HG03571 (cell line): ENCODE measurements around the gene PHF5A.

Source experiments
- ATAC-seq: cut with Tn5 transposase; IDR thresholded peaks from one replicate; pipeline ENCODE4 v1.9.1; 2021; ENCODE audit not compliant: unreplicated experiment

The PHF5A gene

DNA sequence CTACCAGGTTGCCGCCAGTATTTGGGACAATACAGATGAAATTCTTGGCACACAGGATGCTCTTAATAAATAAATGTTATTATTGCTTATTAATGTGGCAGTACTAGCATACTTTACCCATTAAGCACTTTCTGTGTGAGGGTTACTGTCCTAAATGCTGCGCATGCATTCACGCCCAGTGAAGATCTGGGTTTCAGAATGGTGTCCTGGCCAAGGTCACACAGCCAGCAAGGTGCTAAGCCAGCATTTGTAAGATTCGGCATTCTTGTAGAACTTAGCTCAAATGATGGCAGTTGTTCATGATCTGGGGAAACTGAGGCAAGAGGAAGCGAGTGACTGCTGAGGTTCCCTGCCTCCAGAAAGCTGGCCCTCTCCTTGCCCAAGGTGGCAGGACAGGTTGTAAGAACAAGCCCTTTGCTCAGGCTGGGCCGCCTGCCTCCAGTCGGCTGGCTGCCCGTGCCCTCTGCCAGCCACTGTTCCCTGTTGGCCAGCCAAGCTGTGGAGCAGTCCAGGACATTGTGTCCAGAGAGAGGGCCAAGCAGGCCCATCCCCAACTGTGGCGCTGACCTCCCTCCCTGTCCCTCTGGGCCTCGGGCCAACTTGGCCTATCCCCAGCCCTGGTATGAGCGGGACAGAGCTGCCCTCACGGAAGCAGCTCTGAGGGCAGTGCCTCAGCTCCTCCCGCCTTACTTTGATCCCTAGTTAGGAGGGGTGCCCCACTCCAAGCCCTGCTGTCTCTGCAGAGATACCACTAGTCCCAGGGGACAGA lies 50.7 kb downstream of the PHF5A start:
- ATAC-seq: no peak

DNA sequence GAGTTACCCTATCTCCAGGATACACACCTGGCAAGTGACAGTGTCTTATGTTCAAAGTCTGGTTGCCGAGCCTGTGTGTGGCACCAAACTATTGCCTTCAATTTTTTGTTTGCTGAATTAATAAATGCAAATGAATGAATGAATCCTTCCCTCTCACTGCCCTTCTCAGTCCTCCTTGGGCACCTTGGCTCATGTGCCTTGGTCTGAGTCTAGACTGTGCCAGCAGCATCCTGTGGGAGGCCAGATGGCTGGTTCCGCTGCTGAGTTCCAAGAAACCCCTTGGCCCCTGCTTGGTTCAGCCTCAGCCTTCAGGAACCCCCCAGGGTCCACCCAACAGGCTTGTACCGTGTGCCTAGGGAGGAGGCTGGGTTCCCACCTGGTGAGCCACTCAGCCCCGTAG lies 52.9 kb downstream of the PHF5A start:
- ATAC-seq: no peak

DNA sequence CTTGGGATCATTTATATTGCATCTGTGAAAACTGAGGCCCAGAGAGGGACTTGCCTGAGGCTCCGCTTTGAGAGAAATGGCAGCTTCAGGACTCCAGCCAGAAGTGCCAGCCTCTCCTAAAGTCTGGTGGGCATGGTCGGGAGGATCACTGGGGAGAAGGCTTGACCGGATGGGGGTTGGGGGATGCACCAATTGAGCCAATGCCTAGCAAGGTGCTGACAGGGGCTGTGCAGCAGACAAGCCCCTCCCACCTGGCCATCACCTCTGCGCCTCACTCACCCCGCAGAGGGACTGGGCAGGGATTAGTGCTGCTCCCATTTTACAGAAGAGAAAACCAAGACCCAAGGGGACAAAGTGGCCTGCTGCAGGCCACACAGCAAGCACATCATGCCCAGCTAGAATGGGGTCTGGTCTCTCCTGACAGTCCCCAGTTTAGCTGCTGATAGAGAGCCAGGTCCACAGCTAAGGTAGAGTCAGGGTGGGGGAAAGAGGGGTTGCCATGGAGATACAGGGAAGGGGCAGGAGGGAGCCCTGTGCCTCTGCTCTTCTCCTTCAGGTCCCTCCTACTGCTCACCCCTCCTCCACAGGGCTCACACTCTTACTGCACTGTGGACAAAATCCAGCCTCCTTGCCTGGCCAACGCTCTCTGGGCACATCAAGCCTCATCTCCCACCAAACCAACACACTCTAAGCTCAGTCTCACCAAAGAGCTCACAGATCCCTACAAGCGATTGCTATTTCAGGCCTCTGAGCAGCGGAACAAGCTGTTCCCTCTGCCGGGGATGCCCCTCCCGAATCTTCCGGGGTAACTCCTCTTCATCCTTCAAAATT lies 57.3 kb downstream of the PHF5A start:
- ATAC-seq: no peak

DNA sequence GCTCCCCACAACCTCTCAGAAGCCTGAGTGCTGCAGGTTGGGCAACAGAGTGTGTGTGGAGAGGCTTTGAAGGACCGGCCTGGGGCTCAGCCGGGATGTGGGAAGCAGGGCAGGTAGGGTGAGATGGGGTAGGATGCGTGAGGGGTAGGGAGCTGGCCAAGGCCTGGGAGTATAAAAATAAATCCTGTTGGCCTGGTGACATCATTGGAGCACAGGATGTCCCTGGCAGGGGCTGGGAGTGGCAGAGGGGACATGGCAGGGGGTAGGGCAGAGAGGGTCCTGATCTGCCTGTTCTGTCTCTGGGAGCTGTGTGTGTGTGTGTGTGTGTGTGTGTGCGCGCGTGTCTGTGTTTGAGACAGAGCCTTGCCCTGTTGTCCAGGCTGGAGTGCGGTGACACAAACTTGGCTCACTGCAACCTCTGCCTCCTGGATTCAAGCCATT lies 58.2 kb downstream of the PHF5A start:
- ATAC-seq: no peak
